Thyroid gland (tissue), 4 donors: ENCODE data around the gene RGS9. TPM values are rescaled to one million over a fixed set of nuclear protein-coding genes. Genes with fewer than 3 reads are reported as not detected.
A peak's percentile ranks its signal among the peaks of the same experiment; 100 is the strongest.

Source experiments
- DNase-seq, 2 donors: peaks; one replicate each; pipeline ENCODE4 v3.0.0-alpha.2; 2019
- H3K27ac ChIP-seq, 3 donors: fragments of 200-600 bp; sonication (generic); 1 replicate in 2 of 3; 2 replicates in 1 of 3; pipeline ENCODE4 v1.5.1; 2016 to 2019; ENCODE audit warnings: mild to moderate bottlenecking in 1 of 3, moderate library complexity in 1 of 3
- H3K27me3 ChIP-seq: fragments of 200-600 bp; sonication (generic); one replicate; pipeline ENCODE4 v1.5.1; 2019
- H3K36me3 ChIP-seq, 2 donors: fragments of 200-600 bp; sonication (generic); one replicate each; pipeline ENCODE4 v1.5.1; 2016 to 2019
- H3K4me1 ChIP-seq, 2 donors: fragments of 200-600 bp; sonication (generic); one replicate each; pipeline ENCODE4 v1.5.1; 2017 to 2019
- H3K4me3 ChIP-seq, 3 donors: fragments of 200-600 bp; sonication (generic); replicated peaks in 1 of 3; 1 replicate in 2 of 3; 2 replicates in 1 of 3; pipeline ENCODE4 v1.5.1; 2016; ENCODE audit warnings: mild to moderate bottlenecking in 1 of 3
- H3K9me3 ChIP-seq: fragments of 200-600 bp; sonication (generic); one replicate; pipeline ENCODE4 v1.5.1; 2017
- POLR2A ChIP-seq, 2 donors: fragments of 450-650 bp; IDR thresholded peaks; one replicate each; pipeline ENCODE4 v1.6.1; 2017; ENCODE audit warnings: antibody characterized with exemption in 2 of 2, mild to moderate bottlenecking in 2 of 2, moderate library complexity in 1 of 2
- WGBS, 2 donors: methylation state at CpG; one replicate each; pipeline ENCODE4 v1.1.5; 2017; 5-methylcytosine and 5-hydroxymethylcytosine counted together
- intact Hi-C: fragments of 100-400 bp; cut with DNase I; formaldehyde crosslinking; loops from one replicate; pipeline ENCODE4 v1.15.1; 2023
- total RNA-seq, 4 donors: library from RNA; depleted of rRNA; stranded (reverse); fragments of >200 nt; gene quantifications; one replicate each; pipeline ENCODE4 v1.2.3, GENCODE V29; 2016
- TF ChIP-seq, protein P1 (sequence below), 6 experiments: fragments of 200-600 bp in 3 of 6; fragments of 450-650 bp in 3 of 6; sonication (generic) in 3 of 6; IDR thresholded peaks; one replicate each; pipeline ENCODE4 v1.5.1; 2016 to 2019; ENCODE audit warnings: antibody characterized with exemption in 6 of 6, mild to moderate bottlenecking in 2 of 6, inconsistent platforms in 1 of 6, moderate library complexity in 1 of 6

Gene RGS9
- total RNA-seq, 4 donors from 2014 or later: 6.0 to 15.5 (median 6.7) TPM

DNA sequence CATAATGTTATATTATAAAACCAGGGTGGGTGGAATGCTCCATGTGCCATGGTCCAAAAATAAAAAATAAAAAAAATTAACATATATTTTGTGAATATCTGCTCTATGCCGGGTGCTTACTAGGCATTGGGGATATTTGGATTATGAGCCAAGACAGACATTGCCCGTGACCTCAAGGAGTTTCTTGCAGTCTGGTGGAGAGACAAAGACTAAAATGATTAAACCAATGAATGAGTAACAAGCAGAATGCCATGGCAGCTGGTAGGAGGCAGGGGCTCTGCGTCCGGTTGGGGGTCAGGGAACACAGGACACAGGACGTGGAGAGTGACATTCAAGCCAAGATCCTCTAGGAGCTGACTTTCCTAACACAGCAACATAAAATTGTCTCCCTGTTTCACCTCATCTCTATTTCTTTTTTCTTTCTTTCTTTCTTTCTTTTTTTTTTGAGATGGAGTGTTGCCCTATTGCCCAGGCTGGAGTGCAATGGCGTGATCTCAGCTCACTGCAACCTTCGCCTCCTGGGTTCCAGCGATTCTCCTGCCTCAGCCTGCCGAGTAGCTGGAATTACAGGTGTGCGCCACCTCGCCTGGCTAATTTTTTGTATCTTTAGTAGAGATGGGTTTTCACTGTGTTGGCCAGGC, 35.4 kb downstream of the RGS9 start:
- Histone ChIP-seq H3K9me3 (no peaks in the 10 kb centered on the region), H3K36me3 (no peaks in the 10 kb centered on the region), H3K4me3 (no peak overlapping the region), H3K4me1 (peaks cover 7 to 16% of the 10 kb centered on the region in 2 donors), H3K27me3 (no peaks in the 10 kb centered on the region), H3K27ac (no peak overlapping the region)
- 94 to 96% methylated on average over 11 of the region's 11 CpGs for WGBS, 2 donors
- DNase-seq: no peak
- intact Hi-C loops: no loop called here
- TF ChIP-seq, protein P1, sequence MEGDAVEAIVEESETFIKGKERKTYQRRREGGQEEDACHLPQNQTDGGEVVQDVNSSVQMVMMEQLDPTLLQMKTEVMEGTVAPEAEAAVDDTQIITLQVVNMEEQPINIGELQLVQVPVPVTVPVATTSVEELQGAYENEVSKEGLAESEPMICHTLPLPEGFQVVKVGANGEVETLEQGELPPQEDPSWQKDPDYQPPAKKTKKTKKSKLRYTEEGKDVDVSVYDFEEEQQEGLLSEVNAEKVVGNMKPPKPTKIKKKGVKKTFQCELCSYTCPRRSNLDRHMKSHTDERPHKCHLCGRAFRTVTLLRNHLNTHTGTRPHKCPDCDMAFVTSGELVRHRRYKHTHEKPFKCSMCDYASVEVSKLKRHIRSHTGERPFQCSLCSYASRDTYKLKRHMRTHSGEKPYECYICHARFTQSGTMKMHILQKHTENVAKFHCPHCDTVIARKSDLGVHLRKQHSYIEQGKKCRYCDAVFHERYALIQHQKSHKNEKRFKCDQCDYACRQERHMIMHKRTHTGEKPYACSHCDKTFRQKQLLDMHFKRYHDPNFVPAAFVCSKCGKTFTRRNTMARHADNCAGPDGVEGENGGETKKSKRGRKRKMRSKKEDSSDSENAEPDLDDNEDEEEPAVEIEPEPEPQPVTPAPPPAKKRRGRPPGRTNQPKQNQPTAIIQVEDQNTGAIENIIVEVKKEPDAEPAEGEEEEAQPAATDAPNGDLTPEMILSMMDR (IDR thresholded peaks at IDR 0.05): no peak
- no peak for TF ChIP-seq POLR2A (IDR thresholded peaks at IDR 0.05)

DNA sequence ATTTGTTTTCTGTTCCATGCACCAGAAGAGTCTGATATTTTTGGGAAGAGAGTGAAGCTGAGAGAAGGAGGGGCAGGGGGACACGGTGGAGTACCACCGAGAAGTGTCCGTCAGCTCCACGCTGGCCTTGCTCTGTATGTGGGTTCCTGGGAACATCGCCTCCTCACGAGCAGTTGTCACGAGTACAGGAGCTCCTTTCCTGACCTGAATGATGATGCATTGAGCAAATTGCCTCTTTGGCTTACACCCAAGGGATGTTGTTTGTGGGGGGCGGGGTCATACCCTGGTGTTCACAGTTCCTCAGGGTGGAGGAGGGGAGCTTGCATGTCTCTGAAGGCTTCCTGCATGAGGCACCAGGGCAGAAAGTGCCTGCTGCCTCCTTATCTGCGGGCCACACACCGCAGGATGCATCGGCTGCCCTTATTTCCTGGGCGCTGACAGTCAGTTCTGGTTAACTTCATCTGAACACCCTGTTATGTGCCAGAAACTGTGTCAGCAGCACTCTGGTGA, 36.2 kb downstream of the RGS9 start:
- Histone ChIP-seq H3K27me3 (no peaks in the 10 kb centered on the region), H3K27ac (no peak overlapping the region), H3K9me3 (no peaks in the 10 kb centered on the region), H3K36me3 (no peaks in the 10 kb centered on the region), H3K4me3 (no peak overlapping the region), H3K4me1 (peaks cover 7 to 16% of the 10 kb centered on the region in 2 donors)
- WGBS, 2 donors: 56 to 65% methylated on average over 11 to 12 of the region's 12 CpGs
- intact Hi-C loops: no loop called here
- TF ChIP-seq, protein P1 (IDR thresholded peaks at IDR 0.05): no peak
- no peak for TF ChIP-seq POLR2A (IDR thresholded peaks at IDR 0.05)
- peak; percentile 17 to 21 for DNase-seq

DNA sequence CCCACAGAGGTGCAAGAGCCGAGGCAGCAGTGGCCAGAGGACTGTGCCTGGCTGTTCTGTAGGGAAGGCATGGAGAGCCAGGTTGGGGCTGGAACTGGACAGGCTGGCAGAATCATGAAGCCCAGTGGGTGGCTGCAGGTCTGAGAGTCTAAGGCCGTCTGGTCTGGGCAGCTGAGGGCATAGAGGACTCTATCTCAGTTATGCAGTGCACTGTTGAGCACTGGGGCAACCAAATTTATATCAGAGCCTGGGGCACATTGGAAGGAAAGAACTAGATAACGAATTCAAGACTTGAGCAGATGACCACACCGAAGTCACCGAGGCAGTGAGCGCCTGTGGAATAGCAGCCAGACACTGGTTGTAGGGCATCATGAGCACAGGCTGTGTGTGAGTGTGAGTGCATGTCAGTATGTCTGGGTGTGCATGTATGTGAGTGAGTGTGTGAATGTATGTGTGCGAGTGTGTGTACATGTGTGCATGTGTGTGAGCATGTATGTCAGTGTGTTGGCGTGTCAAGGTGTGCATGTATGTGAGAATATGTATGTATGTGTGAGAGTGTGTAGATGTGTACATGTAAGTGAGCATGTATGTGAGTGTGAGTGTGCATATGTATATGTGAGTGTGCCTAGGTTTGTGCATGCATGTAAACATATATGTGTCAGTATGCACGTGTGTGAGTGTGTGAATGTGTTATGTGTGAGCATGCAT, 37.0 kb downstream of the RGS9 start:
- no peak overlapping the region for H3K4me3 ChIP-seq
- WGBS, 2 donors: 88 to 96% methylated on average over 9 of the region's 9 CpGs
- H3K9me3 ChIP-seq: no peaks in the 10 kb centered on the region
- H3K27ac ChIP-seq: no peak overlapping the region
- intact Hi-C loops: no loop called here
- no peaks in the 10 kb centered on the region for H3K27me3 ChIP-seq
- H3K36me3 ChIP-seq: no peaks in the 10 kb centered on the region
- peaks cover 7 to 16% of the 10 kb centered on the region in 2 donors for H3K4me1 ChIP-seq
- TF ChIP-seq, protein P1 (IDR thresholded peaks at IDR 0.05): no peak
- TF ChIP-seq POLR2A (IDR thresholded peaks at IDR 0.05): no peak
- DNase-seq: no peak

DNA sequence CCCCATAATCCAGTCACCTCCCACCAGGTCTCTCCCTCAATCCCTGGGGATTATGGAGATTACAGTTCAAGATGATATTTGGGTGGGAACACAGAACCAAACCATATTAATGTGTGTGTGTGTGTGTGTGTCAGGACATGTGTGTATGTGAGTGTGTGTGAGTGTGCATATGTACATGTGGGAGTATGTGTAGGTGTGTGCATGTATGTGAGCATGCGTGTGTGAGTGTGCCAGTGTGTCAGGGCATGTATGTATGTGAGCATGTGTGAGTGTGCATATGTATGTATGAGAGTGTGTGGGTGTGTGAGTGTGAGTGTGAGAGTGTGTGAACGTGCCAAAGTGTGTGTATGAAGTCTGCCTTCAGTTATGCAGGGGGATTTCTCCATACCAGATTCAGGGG, 37.8 kb downstream of the RGS9 start:
- H3K27me3 ChIP-seq: no peaks in the 10 kb centered on the region
- H3K36me3 ChIP-seq: no peaks in the 10 kb centered on the region
- intact Hi-C loops: no loop called here
- H3K4me1 ChIP-seq: peaks cover 7 to 16% of the 10 kb centered on the region in 2 donors
- TF ChIP-seq, protein P1 (IDR thresholded peaks at IDR 0.05): no peak
- TF ChIP-seq POLR2A (IDR thresholded peaks at IDR 0.05): no peak
- H3K4me3 ChIP-seq: no peak overlapping the region
- no peaks in the 10 kb centered on the region for H3K9me3 ChIP-seq
- no peak overlapping the region for H3K27ac ChIP-seq
- no peak for DNase-seq
- WGBS, 2 donors: 82 to 90% methylated on average over 2 of the region's 2 CpGs

DNA sequence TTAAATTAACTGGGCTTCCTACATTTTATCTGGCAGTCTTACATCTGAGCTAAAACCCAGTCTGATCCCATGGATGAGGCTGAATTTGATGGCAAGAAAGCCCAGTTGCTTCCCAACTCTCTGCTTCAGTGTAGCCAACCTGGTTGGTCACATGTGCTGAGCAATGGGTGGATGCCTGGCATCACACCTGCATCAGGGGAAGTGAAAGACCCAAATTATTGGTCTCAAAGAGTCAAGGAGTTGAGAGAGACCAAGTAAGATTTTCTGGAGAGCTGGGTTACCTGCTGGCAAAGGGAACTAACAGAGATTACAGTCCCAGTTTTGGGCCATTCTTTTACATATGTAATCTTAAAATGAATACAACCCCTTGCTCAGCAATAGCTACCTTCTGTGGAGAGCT, 38.8 kb downstream of the RGS9 start:
- Histone ChIP-seq H3K4me3 (no peak overlapping the region), H3K4me1 (peaks cover 2 to 8% of the 10 kb centered on the region in 2 donors), H3K27ac (no peak overlapping the region), H3K9me3 (no peaks in the 10 kb centered on the region), H3K27me3 (no peaks in the 10 kb centered on the region), H3K36me3 (no peaks in the 10 kb centered on the region)
- no peak for DNase-seq
- TF ChIP-seq POLR2A (IDR thresholded peaks at IDR 0.05): no peak
- TF ChIP-seq, protein P1 (IDR thresholded peaks at IDR 0.05): no peak
- intact Hi-C loops: no loop called here
